H1 (cell line): Measurements from ENCODE around the gene OR6B2. TPM values are rescaled to one million over a fixed set of nuclear protein-coding genes. Genes with fewer than 3 reads are reported as not detected.

ENCODE experiments used
- CTCF ChIA-PET: fragments of 300-600 bp; sonication (Branson Sonifier 250); formaldehyde crosslinking; loops from one replicate; lab custom pipeline; 2021; ENCODE audit not compliant: partially characterized antibody; lab: Charles Lee
- POLR2A ChIA-PET: fragments of 300-600 bp; sonication (Branson Sonifier 250); formaldehyde crosslinking; loops from one replicate; lab custom pipeline; 2021; ENCODE audit warnings: inconsistent platforms; ENCODE audit not compliant: partially characterized antibody; lab: Charles Lee
- DNase-seq, 2 experiments: peaks; one replicate each; pipeline versions ENCODE4 v3.0.0 to v3.0.0-alpha.2; 2010 to 2022; ENCODE audit warnings: low spot score in 2 of 2, low read depth in 1 of 2, mixed read lengths in 1 of 2
- FAIRE-seq: peaks from 2 replicates; lab custom pipeline; 2011; peaks lifted over from hg19 to GRCh38; lab: Jason Lieb, UNC
- H2AFZ ChIP-seq: 2 replicates; pipeline ENCODE4 v1.8.1; 2012; ENCODE audit warnings: low read length, inconsistent platforms
- H2AK5ac ChIP-seq: 2 replicates; pipeline ENCODE4 v1.6.1; 2013; ENCODE audit warnings: low read depth, low read length
- H2BK120ac ChIP-seq: replicated peaks from 2 replicates; pipeline ENCODE3; 2013; ENCODE audit warnings: low read depth, low read length, inconsistent platforms
- H2BK12ac ChIP-seq: 2 replicates; pipeline ENCODE4 v1.6.1; 2013; ENCODE audit warnings: low read depth, low read length
- H2BK15ac ChIP-seq: 2 replicates; pipeline ENCODE4 v1.6.1; 2013; ENCODE audit warnings: low read length
- H2BK20ac ChIP-seq: 2 replicates; pipeline ENCODE4 v1.6.1; 2013; ENCODE audit warnings: low read length
- H2BK5ac ChIP-seq: 2 replicates; pipeline ENCODE4 v1.6.1; 2013; ENCODE audit warnings: low read depth, low read length
- H3K14ac ChIP-seq: 2 replicates; pipeline ENCODE4 v1.6.1; 2013; ENCODE audit warnings: inconsistent platforms; ENCODE audit not compliant: insufficient read length
- H3K18ac ChIP-seq: 2 replicates; pipeline ENCODE4 v1.6.1; 2013; ENCODE audit warnings: low read length; ENCODE audit errors: extremely low read depth
- H3K23ac ChIP-seq: 2 replicates; pipeline ENCODE4 v1.6.1; 2013; ENCODE audit warnings: inconsistent platforms; ENCODE audit not compliant: insufficient read length
- H3K23me2 ChIP-seq: 2 replicates; pipeline ENCODE4 v1.6.1; 2013; ENCODE audit warnings: low read depth, low read length
- H3K27ac ChIP-seq: 2 replicates; pipeline ENCODE4 v1.6.1; 2011; ENCODE audit warnings: low read depth, low read length, inconsistent platforms
- H3K27me3 ChIP-seq, 4 experiments: replicated peaks in 1 of 4; 1 replicate in 1 of 4; 2 replicates in 3 of 4; pipeline versions ENCODE4 v1.6.1 to v1.8.1; 2011 to 2013; ENCODE audit warnings: low read length in 3 of 4, mild to moderate bottlenecking in 3 of 4, inconsistent platforms in 2 of 4, mixed read lengths in 2 of 4, moderate library complexity in 1 of 4; ENCODE audit not compliant: control insufficient read depth in 3 of 4, insufficient read depth in 3 of 4; ENCODE audit errors: extremely low read depth in 1 of 4
- H3K36me3 ChIP-seq, 4 experiments: 2 replicates each; pipeline versions ENCODE4 v1.6.1 to v1.8.1; 2011 to 2013; ENCODE audit warnings: mild to moderate bottlenecking in 4 of 4, low read length in 3 of 4, moderate library complexity in 2 of 4, control low read depth in 1 of 4, inconsistent platforms in 1 of 4; ENCODE audit not compliant: insufficient read depth in 4 of 4, control insufficient read depth in 2 of 4
- H3K4ac ChIP-seq: replicated peaks from 2 replicates; pipeline ENCODE3; 2013; ENCODE audit warnings: low read length, low read depth, mixed read lengths, inconsistent platforms; ENCODE audit not compliant: insufficient read length
- H3K4me1 ChIP-seq, 4 experiments: replicated peaks in 1 of 4; 1 replicate in 1 of 4; 2 replicates in 3 of 4; pipeline versions ENCODE4 v1.6.1 to v1.8.1; 2011 to 2013; ENCODE audit warnings: low read length in 3 of 4, inconsistent platforms in 2 of 4, mixed read lengths in 1 of 4; ENCODE audit not compliant: insufficient read depth in 4 of 4, control insufficient read depth in 3 of 4
- H3K4me2 ChIP-seq, 2 experiments: 2 replicates each; pipeline versions ENCODE4 v1.6.1 to v1.8.1; 2011 to 2013; ENCODE audit warnings: low read depth in 2 of 2, low read length in 2 of 2, control low read depth in 1 of 2, inconsistent platforms in 1 of 2, mild to moderate bottlenecking in 1 of 2; ENCODE audit not compliant: insufficient read depth in 1 of 2
- H3K4me3 ChIP-seq, 4 experiments: fragments of 200-600, 300-600 bp in 1 of 4; sonication (generic), shearing (Covaris generic), sonication (Bioruptor Twin) in 1 of 4; 2 replicates each; pipeline versions ENCODE4 v1.5.1 to v1.8.1; 2011 to 2016; ENCODE audit warnings: low read length in 4 of 4, low read depth in 3 of 4, control low read depth in 2 of 4, inconsistent platforms in 2 of 4, mild to moderate bottlenecking in 2 of 4, mixed read lengths in 1 of 4, moderate library complexity in 1 of 4; ENCODE audit not compliant: insufficient read depth in 2 of 4; ENCODE audit errors: extremely low read depth in 1 of 4
- H3K56ac ChIP-seq: replicated peaks from 2 replicates; pipeline ENCODE3; 2013; ENCODE audit warnings: low read depth, mild to moderate bottlenecking, mixed read lengths, low read length, inconsistent platforms; ENCODE audit not compliant: insufficient read length
- H3K79me1 ChIP-seq: 2 replicates; pipeline ENCODE4 v1.6.1; 2013; ENCODE audit warnings: low read depth, low read length, control low read depth
- H3K79me2 ChIP-seq, 2 experiments: 2 replicates each; pipeline versions ENCODE4 v1.6.1 to v1.8.1; 2012 to 2013; ENCODE audit warnings: low read length in 2 of 2, mild to moderate bottlenecking in 2 of 2, inconsistent platforms in 1 of 2; ENCODE audit not compliant: insufficient read depth in 2 of 2, control insufficient read depth in 1 of 2
- H3K9ac ChIP-seq, 4 experiments: replicated peaks in 1 of 4; 1 replicate in 1 of 4; 2 replicates in 3 of 4; pipeline versions ENCODE4 v1.6.1 to v1.8.1; 2011 to 2013; ENCODE audit warnings: low read depth in 3 of 4, low read length in 3 of 4, control low read depth in 2 of 4, mild to moderate bottlenecking in 2 of 4, moderate library complexity in 2 of 4, inconsistent platforms in 1 of 4; ENCODE audit errors: extremely low read depth in 1 of 4
- H3K9me3 ChIP-seq, 2 experiments: 2 replicates each; pipeline versions ENCODE4 v1.6.1 to v1.8.1; 2012 to 2013; ENCODE audit warnings: mild to moderate bottlenecking in 2 of 2, moderate library complexity in 2 of 2, control low read depth in 1 of 2, inconsistent platforms in 1 of 2, low read depth in 1 of 2, low read length in 1 of 2, mixed read lengths in 1 of 2; ENCODE audit not compliant: insufficient read depth in 2 of 2
- H4K20me1 ChIP-seq, 2 experiments: replicated peaks in 1 of 2; 2 replicates each; pipeline versions ENCODE3 to v1.8.1; 2011 to 2013; ENCODE audit warnings: inconsistent platforms in 2 of 2, low read length in 2 of 2, mild to moderate bottlenecking in 1 of 2; ENCODE audit not compliant: insufficient read depth in 2 of 2, control insufficient read depth in 1 of 2
- H4K5ac ChIP-seq: 2 replicates; pipeline ENCODE4 v1.6.1; 2013; ENCODE audit warnings: low read length, low read depth, mixed read lengths, inconsistent platforms; ENCODE audit not compliant: insufficient read length
- H4K8ac ChIP-seq: 2 replicates; pipeline ENCODE4 v1.8.0; 2013; ENCODE audit warnings: mild to moderate bottlenecking, moderate library complexity, low read length, inconsistent platforms; ENCODE audit not compliant: insufficient read depth; ENCODE audit errors: extremely low read depth
- H4K91ac ChIP-seq: replicated peaks from 2 replicates; pipeline ENCODE3; 2013; ENCODE audit warnings: low read length, mixed read lengths, inconsistent platforms; ENCODE audit not compliant: insufficient read length
- CBX5 ChIP-seq: fragments of 300-800, 300-1000 bp; sonication (generic); IDR thresholded peaks from 2 replicates; pipeline ENCODE4 v1.7.1; 2016; ENCODE audit warnings: antibody characterized with exemption, low read length, low read depth
- CBX8 ChIP-seq: fragments of 300-800, 300-1000 bp; sonication (generic); IDR thresholded peaks from 2 replicates; pipeline ENCODE4 v1.7.1; 2016; ENCODE audit warnings: low read depth, low read length, borderline replicate concordance
- CEBPB ChIP-seq: IDR thresholded peaks from 2 replicates; pipeline ENCODE4 v1.6.1; 2012; ENCODE audit warnings: low read depth, low read length
- EGR1 ChIP-seq: IDR thresholded peaks from 2 replicates; pipeline ENCODE4 v1.6.1; 2011; ENCODE audit warnings: low read depth, low read length, borderline replicate concordance
- HDAC6 ChIP-seq: IDR thresholded peaks from one replicate; pipeline ENCODE4 v1.7.1; 2012; ENCODE audit warnings: low read depth, mild to moderate bottlenecking, inconsistent platforms, low read length, moderate library complexity
- NANOG ChIP-seq: IDR thresholded peaks from 2 replicates; pipeline ENCODE4 v1.6.1; 2011; ENCODE audit warnings: low read length, low read depth, mild to moderate bottlenecking, inconsistent platforms; ENCODE audit not compliant: insufficient read depth, poor library complexity, severe bottlenecking
- SIX5 ChIP-seq: IDR thresholded peaks from 2 replicates; pipeline ENCODE4 v1.6.1; 2011; ENCODE audit warnings: mild to moderate bottlenecking, low read depth, low read length
- TAF7 ChIP-seq: optimal IDR thresholded peaks from 2 replicates; pipeline ENCODE3; 2011; ENCODE audit warnings: low read depth, mild to moderate bottlenecking, inconsistent platforms, low read length, moderate library complexity, borderline replicate concordance
- WGBS, 2 experiments: shearing (Covaris generic) in 1 of 2; methylation state at CpG; one replicate each; pipeline versions ENCODE4 v1.1.6 to v1.1.7; 2013 to 2015; ENCODE audit warnings: low lambda C conversion rate in 2 of 2, mixed read lengths in 2 of 2, inconsistent platforms in 1 of 2, low coverage in 1 of 2, missing lambda C conversion rate in 1 of 2; ENCODE audit not compliant: insufficient replicate concordance in 2 of 2, insufficient coverage in 1 of 2, insufficient read length in 1 of 2; ENCODE audit errors: extremely low coverage in 1 of 2, missing lambda C conversion rate in 1 of 2; 5-methylcytosine and 5-hydroxymethylcytosine counted together
- polyA plus RNA-seq, 7 experiments: library from polyadenylated mRNA; depleted of rRNA in 3 of 7; stranded (reverse) in 5 of 7; unstranded in 2 of 7; fragments of >200 nt in 5 of 7; fragments of 200-250 nt in 2 of 7; gene quantifications; 1 replicate in 5 of 7; 2 replicates in 1 of 7; 4 replicates in 1 of 7; pipeline versions ENCODE4 v1.2.1 to v1.2.3, GENCODE V29; 2011 to 2013; ENCODE audit warnings: missing spikeins in 2 of 7, mixed read lengths in 2 of 7
- total RNA-seq: library from RNA; stranded (reverse); fragmentation: NEBNext Ultra II Directional; extraction: Animal tissue kit (Norgen Biotek cat#: 25700); gene quantifications from 2 replicates; pipeline ENCODE4 v1.2.1, GENCODE V29; 2021

The OR6B2 gene
- total and polyA plus RNA-seq, 2 of the 8 experiments (the other 6 are each of a cell fraction or from before 2014, with no cell fraction given), result not detected

DNA sequence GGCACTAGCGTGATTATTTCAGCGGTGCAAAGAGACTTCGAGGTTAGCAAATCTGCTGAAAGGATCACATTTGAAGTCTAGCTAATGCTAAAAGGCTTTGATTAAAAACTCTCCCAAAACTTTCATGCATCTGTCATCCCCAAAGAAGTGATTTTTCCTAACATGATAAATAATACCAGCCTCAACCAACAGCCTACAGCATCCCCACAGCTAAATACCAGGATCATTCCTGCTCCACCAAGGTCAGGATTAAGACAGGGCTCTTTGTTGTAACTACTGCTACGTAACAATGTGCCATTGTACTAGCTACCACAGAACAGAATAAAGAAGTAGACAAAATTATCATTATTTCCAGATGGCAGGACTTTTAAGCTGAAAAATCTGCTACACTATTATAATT lies 21.5 kb upstream of the OR6B2 start:
- H4K20me1 ChIP-seq, result no peaks in the 10 kb centered on the region
- no peaks in the 10 kb centered on the region for H3K79me2 ChIP-seq
- no peak overlapping the region for H4K91ac ChIP-seq
- H3K4me3 ChIP-seq, result no peak overlapping the region
- FAIRE-seq (no peak), DNase-seq (no peak)
- ChIA-PET CTCF (interaction anchor here (1.5 kb wide), 1 partner anchor 10 kb away, joined by 7 read pairs; no protein-coding TSS in a partner anchor), POLR2A (no interaction called here)
- no peaks in the 10 kb centered on the region for H3K9me3 ChIP-seq
- no peak overlapping the region for H4K8ac ChIP-seq
- H3K9ac ChIP-seq, result no peak overlapping the region
- no peak overlapping the region for H2BK12ac ChIP-seq
- no peak overlapping the region for H3K4ac ChIP-seq
- no peak overlapping the region for H2BK20ac ChIP-seq
- no peaks in the 10 kb centered on the region for H3K36me3 ChIP-seq
- no peak overlapping the region for H2BK120ac ChIP-seq
- no peak overlapping the region for H3K14ac ChIP-seq
- 87% methylated on average over 4 of the region's 4 CpGs; no CpG with 5 or more reads in 1 of the 2 experiments for WGBS, 2 experiments
- no peak overlapping the region for H3K56ac ChIP-seq
- H3K23me2 ChIP-seq, result no peaks in the 10 kb centered on the region
- no peak overlapping the region for H2AK5ac ChIP-seq
- no peak overlapping the region for H3K4me2 ChIP-seq
- H2BK15ac ChIP-seq, result no peak overlapping the region
- H3K27ac ChIP-seq, result no peak overlapping the region
- H3K27me3 ChIP-seq, result 0 out of 7 replicates have a peak, but pooled peaks cover 0 to 2% (median 0%) of the 10 kb centered on the region in 4 experiments
- H3K23ac ChIP-seq, result no peak overlapping the region
- H3K18ac ChIP-seq, result no peak overlapping the region
- H3K4me1 ChIP-seq, result no peaks in the 10 kb centered on the region
- H4K5ac ChIP-seq, result no peak overlapping the region
- H2BK5ac ChIP-seq, result no peak overlapping the region
- H2AFZ ChIP-seq, result no peak overlapping the region
- H3K79me1 ChIP-seq, result no peaks in the 10 kb centered on the region; the same call in 1 of the 2 replicates
- TF ChIP-seq TAF7, result no peak
- TF ChIP-seq CBX5, result no peak
- TF ChIP-seq HDAC6, result no peak
- TF ChIP-seq SIX5, result no peak
- no peak for TF ChIP-seq CEBPB
- no peak for TF ChIP-seq EGR1
- TF ChIP-seq CBX8, result no peak
- TF ChIP-seq NANOG, result no peak
